SK-N-SH (cell line): ENCODE results near the gene PCDH1. TPM values are rescaled to one million over a fixed set of nuclear protein-coding genes. Genes with fewer than 3 reads are reported as not detected.
A peak's percentile ranks its signal among the peaks of the same experiment; 100 is the strongest.

Source experiments
- CTCF ChIA-PET: fragments of 300-600, 350-600 bp; formaldehyde crosslinking; extraction: SDS; loops from one replicate; lab custom pipeline; 2021; lab: Yijun Ruan, JAX
- POLR2A ChIA-PET: fragments of 350-600 bp; sonication (Branson Sonifier 250); formaldehyde crosslinking; extraction: SDS; loops from one replicate; lab custom pipeline; 2020; ENCODE audit warnings: antibody characterized with exemption, inconsistent platforms; lab: Yijun Ruan, JAX
- DNase-seq: peaks from one replicate; pipeline ENCODE4 v3.0.0; 2012
- H2AFZ ChIP-seq: fragments of 200-600 bp; sonication (generic); 2 replicates; pipeline ENCODE4 v1.8.1; 2016; ENCODE audit warnings: antibody characterized with exemption, mild to moderate bottlenecking, low read depth
- H3F3A ChIP-seq: fragments of 200-600 bp; sonication (generic); replicated peaks from 2 replicates; pipeline ENCODE3; 2016; ENCODE audit warnings: antibody characterized with exemption, mild to moderate bottlenecking; ENCODE audit not compliant: insufficient read depth
- H3K27ac ChIP-seq, 2 experiments: fragments of 200-500 bp in 1 of 2; fragments of 200-600 bp in 1 of 2; sonication (Bioruptor generic) in 1 of 2; sonication (generic), shearing (Covaris generic) in 1 of 2; 2 replicates each; pipeline versions ENCODE4 v1.5.1 to v1.6.1; 2014 to 2016; ENCODE audit warnings: low read depth in 2 of 2, inconsistent platforms in 1 of 2, low read length in 1 of 2, mild to moderate bottlenecking in 1 of 2, mixed read lengths in 1 of 2
- H3K27me3 ChIP-seq: fragments of 200-600 bp; sonication (generic), shearing (Covaris generic); 2 replicates; pipeline ENCODE4 v1.6.1; 2016; ENCODE audit warnings: mixed run types; ENCODE audit not compliant: insufficient read depth
- H3K36me3 ChIP-seq, 2 experiments: fragments of 200-500 bp in 1 of 2; fragments of 200-600 bp in 1 of 2; sonication (Bioruptor generic) in 1 of 2; sonication (generic) in 1 of 2; replicated peaks in 1 of 2; 2 replicates each; pipeline versions ENCODE3 to v1.5.1; 2014 to 2016; ENCODE audit warnings: low read length in 1 of 2, mild to moderate bottlenecking in 1 of 2; ENCODE audit not compliant: insufficient read depth in 2 of 2, control insufficient read depth in 1 of 2
- H3K4me1 ChIP-seq, 2 experiments: fragments of 200-500 bp in 1 of 2; fragments of 200-600 bp in 1 of 2; sonication (Bioruptor generic) in 1 of 2; sonication (generic), shearing (Covaris generic) in 1 of 2; 2 replicates each; pipeline versions ENCODE4 v1.5.1 to v1.6.1; 2014 to 2016; ENCODE audit warnings: low read depth in 1 of 2, low read length in 1 of 2, mixed run types in 1 of 2; ENCODE audit not compliant: insufficient read depth in 2 of 2, control insufficient read depth in 1 of 2
- H3K4me2 ChIP-seq: fragments of 200-600 bp; sonication (generic), shearing (Covaris generic); 2 replicates; pipeline ENCODE4 v1.6.1; 2017; ENCODE audit warnings: mixed run types
- H3K4me3 ChIP-seq, 2 experiments: fragments of 200-500 bp in 1 of 2; fragments of 200-600 bp in 1 of 2; sonication (Bioruptor generic) in 1 of 2; sonication (generic), shearing (Covaris generic) in 1 of 2; 2 replicates each; pipeline versions ENCODE4 v1.5.1 to v1.8.1; 2014 to 2016; ENCODE audit warnings: low read depth in 2 of 2, inconsistent platforms in 1 of 2, low read length in 1 of 2, mild to moderate bottlenecking in 1 of 2, mixed read lengths in 1 of 2, moderate library complexity in 1 of 2
- H3K79me2 ChIP-seq: fragments of 200-600 bp; sonication (generic); 2 replicates; pipeline ENCODE4 v1.8.1; 2017; ENCODE audit warnings: mild to moderate bottlenecking; ENCODE audit not compliant: insufficient read depth
- H3K9ac ChIP-seq: fragments of 200-600 bp; sonication (generic); 2 replicates; pipeline ENCODE4 v1.6.1; 2017; ENCODE audit warnings: mixed run types
- H3K9me2 ChIP-seq: fragments of 200-600 bp; sonication (generic); 2 replicates; pipeline ENCODE4 v1.6.1; 2017; ENCODE audit warnings: mixed run types
- H3K9me3 ChIP-seq: fragments of 200-600 bp; sonication (generic); 2 replicates; pipeline ENCODE4 v1.6.1; 2017; ENCODE audit warnings: mixed run types, mild to moderate bottlenecking, moderate library complexity
- H4K20me1 ChIP-seq: fragments of 200-600 bp; sonication (generic); 2 replicates; pipeline ENCODE4 v1.6.1; 2017; ENCODE audit warnings: mild to moderate bottlenecking, mixed run types; ENCODE audit not compliant: insufficient read depth
- EP300 ChIP-seq, 2 experiments: IDR thresholded peaks; 2 replicates each; pipeline versions ENCODE4 v1.4.0 to v1.6.1; 2012; ENCODE audit warnings: borderline replicate concordance in 1 of 2, low read depth in 1 of 2, low read length in 1 of 2
- IRF3 ChIP-seq: fragments of 150-350 bp; IDR thresholded peaks from 2 replicates; pipeline ENCODE4 v1.6.1; 2016; ENCODE audit warnings: mild to moderate bottlenecking, low read depth, low read length
- MAX ChIP-seq: IDR thresholded peaks from 2 replicates; pipeline ENCODE4 v1.4.0; 2012; ENCODE audit warnings: low read depth
- MEF2A ChIP-seq: IDR thresholded peaks from 2 replicates; pipeline ENCODE4 v1.4.0; 2012; ENCODE audit warnings: low read depth, borderline replicate concordance
- NRF1 ChIP-seq: IDR thresholded peaks from 2 replicates; pipeline ENCODE4 v1.6.1; 2012; ENCODE audit warnings: low read depth, mild to moderate bottlenecking, low read length
- PBX3 ChIP-seq: IDR thresholded peaks from 2 replicates; pipeline ENCODE4; 2012
- REST ChIP-seq: IDR thresholded peaks from 2 replicates; pipeline ENCODE4 v1.6.1; 2012; ENCODE audit warnings: mild to moderate bottlenecking, low read depth, low read length, moderate library complexity
- RFX5 ChIP-seq: IDR thresholded peaks from 2 replicates; pipeline ENCODE4 v1.6.1; 2012; ENCODE audit warnings: mild to moderate bottlenecking, improper control_type of control experiment, low read length
- WGBS: methylation state at CpG from one replicate; pipeline ENCODE4 v1.1.6; 2017; ENCODE audit warnings: low lambda C conversion rate; 5-methylcytosine and 5-hydroxymethylcytosine counted together
- polyA plus RNA-seq, 3 experiments: library from polyadenylated mRNA; depleted of rRNA; stranded (reverse); fragments of >200 nt; gene quantifications; 2 replicates each; pipeline ENCODE4 v1.2.3, GENCODE V29; 2012

Gene PCDH1
- polyA plus RNA-seq, 1 of the 3 experiments (the other 2 are of a cell fraction) = 0.08 TPM

GRCh38 chr5:141880961-141881801 lies 3.0 kb upstream of the PCDH1 start:
- H3K36me3 ChIP-seq = no peaks in the 10 kb centered on the region
- no peaks in the 10 kb centered on the region for H3K79me2 ChIP-seq
- POLR2A ChIA-PET = interaction anchor here (0.6 to 3.2 kb wide), 4 partner anchors 42 to 199 kb away, joined by 3 to 15 read pairs (median 4); partner anchors contain the start of genes ARAP3 and DELE1
- H3F3A ChIP-seq = no peaks in the 10 kb centered on the region
- TF ChIP-seq MAX (no peak), NRF1 (no peak), MEF2A (no peak), IRF3 (no peak), EP300 (IDR thresholded peaks at IDR 0.05; ENCODE audit: borderline replicate concordance in 1 of 2, low read depth in 1 of 2, low read length in 1 of 2) (no peak), RFX5 (no peak), REST (no peak), PBX3 (no peak)
- TF ChIP-seq, all 33 proteins: peak for 0
- 25% methylated on average over 8 of the region's 8 CpGs for WGBS
- H3K27ac ChIP-seq = peak overlapping the region in 1 of 2 experiments; percentile 54; a peak in 2 of 4 replicates
- H2AFZ ChIP-seq = no peak overlapping the region
- no peaks in the 10 kb centered on the region for H3K9me2 ChIP-seq
- DNase-seq = peak; percentile 45
- no peak overlapping the region for H3K4me2 ChIP-seq
- peaks cover 4 to 64% of the 10 kb centered on the region in 2 experiments; a peak in 2 of 4 replicates for H3K4me1 ChIP-seq
- no peak overlapping the region for H3K4me3 ChIP-seq
- CTCF ChIA-PET = interaction anchor here (0.6 to 10.4 kb wide), 21 partner anchors 8 to 328 kb away, joined by 3 to 451 read pairs (median 11); partner anchors contain the start of genes DELE1, PCDH12 and RNF14
- H4K20me1 ChIP-seq = no peaks in the 10 kb centered on the region
- H3K9me3 ChIP-seq = no peaks in the 10 kb centered on the region
- no peak overlapping the region for H3K9ac ChIP-seq
- H3K27me3 ChIP-seq = peaks cover 63% of the 10 kb centered on the region
